Measurements from ENCODE around the gene CDH23.

- TF ChIP-seq ZNF274 (IDR thresholded peaks at IDR 0.05; ENCODE audit: low read depth, low read length) (no peak), YY1 (IDR thresholded peaks at IDR 0.05; ENCODE audit: insufficient read depth, insufficient read length) (no peak), SUZ12 (IDR thresholded peaks at IDR 0.05; ENCODE audit: extremely low read depth, insufficient read depth, insufficient read length) (no peak)
Observed at GRCh38 chr10:71750986-71751385, 354.3 kb downstream of the CDH23 start.

Measured in NT2/D1 (cell line).